GM12878 (cell line): ENCODE measurements around the gene STOML2. TPM values are rescaled to one million over a fixed set of nuclear protein-coding genes. Genes with fewer than 3 reads are reported as not detected.

Experiments used
- ATF2 ChIP-seq: IDR thresholded peaks from 2 replicates; pipeline ENCODE4 v1.6.1; 2012; ENCODE audit warnings: low read length, inconsistent platforms
- ATF7 ChIP-seq: fragments of 450-650 bp; IDR thresholded peaks from 2 replicates; pipeline ENCODE4 v1.6.1; 2016; ENCODE audit warnings: low read depth, mild to moderate bottlenecking
- DPF2 ChIP-seq: fragments of 450-650 bp; IDR thresholded peaks from 2 replicates; pipeline ENCODE4 v1.6.1; 2017; ENCODE audit warnings: mild to moderate bottlenecking
- E2F8 ChIP-seq: fragments of 450-650 bp; IDR thresholded peaks from 2 replicates; pipeline ENCODE4 v1.6.1; 2018; ENCODE audit warnings: mild to moderate bottlenecking, low read depth, moderate library complexity; ENCODE audit not compliant: partially characterized antibody
- EZH2 ChIP-seq: IDR thresholded peaks from 2 replicates; pipeline ENCODE4 v1.6.1; 2012; ENCODE audit warnings: low read depth, mild to moderate bottlenecking, control low read depth, inconsistent platforms, low read length, borderline replicate concordance; ENCODE audit not compliant: control insufficient read depth
- GATAD2B ChIP-seq: fragments of 450-650 bp; conservative IDR thresholded peaks from 2 replicates; pipeline ENCODE4 v1.6.1; 2017; ENCODE audit warnings: low read depth, mild to moderate bottlenecking, moderate library complexity
- HCFC1 ChIP-seq: fragments of 150-350 bp; IDR thresholded peaks from 2 replicates; pipeline ENCODE4 v1.6.1; 2014; ENCODE audit warnings: low read length
- NFYA ChIP-seq: IDR thresholded peaks from 2 replicates; pipeline ENCODE4 v1.6.1; 2011; ENCODE audit warnings: low read depth, mild to moderate bottlenecking, low read length, improper control_type of control experiment, borderline replicate concordance
- NR2C1 ChIP-seq: fragments of 450-650 bp; IDR thresholded peaks from 2 replicates; pipeline ENCODE4 v1.6.1; 2017; ENCODE audit warnings: antibody characterized with exemption, mild to moderate bottlenecking, moderate library complexity
- NR2F1 ChIP-seq: fragments of 450-650 bp; conservative IDR thresholded peaks from 2 replicates; pipeline ENCODE4 v1.6.1; 2017; ENCODE audit warnings: mild to moderate bottlenecking
- PAX5 ChIP-seq: IDR thresholded peaks from 2 replicates; pipeline ENCODE4 v1.6.1; 2011; ENCODE audit warnings: low read depth, low read length, borderline replicate concordance
- POLR2A ChIP-seq: IDR thresholded peaks from 2 replicates; pipeline ENCODE4 v1.6.1; 2011; ENCODE audit warnings: low read depth, mild to moderate bottlenecking, low read length
- SIN3A ChIP-seq: IDR thresholded peaks from 2 replicates; pipeline ENCODE4 v1.6.1; 2012; ENCODE audit warnings: low read depth, low read length, improper control_type of control experiment
- ZBED1 ChIP-seq: IDR thresholded peaks from 2 replicates; pipeline ENCODE4 v1.6.1; 2016; ENCODE audit warnings: borderline replicate concordance
- ZNF207 ChIP-seq: fragments of 450-650 bp; IDR thresholded peaks from 2 replicates; pipeline ENCODE4 v1.6.1; 2014; ENCODE audit warnings: antibody characterized with exemption, mild to moderate bottlenecking, borderline replicate concordance
- ZNF24 ChIP-seq: fragments of 450-650 bp; IDR thresholded peaks from 2 replicates; pipeline ENCODE4 v1.6.1; 2017; ENCODE audit warnings: antibody characterized with exemption, mild to moderate bottlenecking
- ZNF592 ChIP-seq: fragments of 450-650 bp; IDR thresholded peaks from 2 replicates; pipeline ENCODE4 v1.6.1; 2017; ENCODE audit warnings: mild to moderate bottlenecking, moderate library complexity
- polyA plus RNA-seq, 11 experiments: library from polyadenylated mRNA; depleted of rRNA in 4 of 11; unstranded in 6 of 11; stranded (reverse) in 5 of 11; fragments of >200 nt; fragmentation: Nextera tagmentation in 4 of 11; fragmentation: Illumina TruSeq in 1 of 11; extraction: Ambion mirVana in 4 of 11; extraction: Trizol in 1 of 11; gene quantifications; 1 replicate in 1 of 11; 2 replicates in 10 of 11; pipeline versions ENCODE4 v1.2.1 to v1.2.3, GENCODE V29; 2011 to 2016; ENCODE audit warnings: inconsistent platforms in 2 of 11, missing spikeins in 2 of 11, low read depth in 1 of 11
- total RNA-seq, 4 experiments: library from RNA; depleted of rRNA in 3 of 4; stranded (reverse); fragments of >200 nt in 3 of 4; fragmentation: Illumina TruSeq in 1 of 4; extraction: Trizol in 1 of 4; gene quantifications; 2 replicates each; pipeline versions ENCODE4 v1.2.1 to v1.2.3, GENCODE V29; 2013 to 2021
- TF ChIP-seq, protein P1 (sequence below): fragments of 450-650 bp; IDR thresholded peaks from 2 replicates; pipeline ENCODE4 v1.6.1; 2018; ENCODE audit warnings: borderline replicate concordance, mild to moderate bottlenecking; ENCODE audit not compliant: partially characterized antibody

Gene STOML2
- total and polyA plus RNA-seq, 10 of the 15 experiments (the other 5 are each of a cell fraction or from before 2014, with no cell fraction given): 112 to 284 (median 207) TPM

DNA sequence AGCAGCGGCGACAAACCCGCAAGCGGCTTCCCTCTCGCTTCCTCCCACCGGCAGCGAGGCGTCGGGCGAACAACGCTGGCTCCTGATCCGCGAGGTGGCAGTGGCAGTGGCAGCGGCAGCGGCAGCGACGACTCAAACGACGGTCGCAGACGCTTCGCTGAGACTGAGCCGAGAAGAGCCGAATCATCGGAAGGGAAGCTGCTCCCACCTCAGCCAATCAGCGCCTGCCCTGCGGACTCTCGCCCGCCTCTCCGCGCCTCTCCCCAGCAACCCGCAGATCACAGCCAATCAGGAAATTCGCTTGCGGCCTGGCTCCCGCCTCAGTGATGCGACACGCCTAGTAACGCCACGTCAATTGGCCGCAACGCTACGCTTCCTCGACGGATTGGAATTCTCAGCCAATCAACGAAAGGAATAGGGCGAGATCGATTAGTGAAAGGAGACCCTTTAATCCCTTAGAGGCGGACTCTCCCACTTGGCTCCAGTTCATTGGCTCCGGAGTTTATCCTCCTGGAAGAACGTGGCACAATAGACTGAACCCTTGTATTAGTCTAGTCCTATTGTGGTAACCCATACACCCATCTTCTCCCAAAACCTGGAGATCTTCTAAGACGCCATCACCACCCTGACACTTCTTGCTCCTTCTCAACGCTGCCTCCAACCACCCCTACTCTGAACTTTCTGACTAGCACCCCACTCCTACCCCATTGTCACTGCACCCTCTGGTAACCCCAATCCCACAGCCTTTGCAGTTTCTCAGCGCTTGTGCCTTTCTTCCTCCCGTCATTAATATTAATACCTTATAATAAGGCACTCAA lies 30.3 kb downstream of the STOML2 start, which contains the start of gene VCP (continued):
- TF ChIP-seq E2F8: no peak
- TF ChIP-seq ZBED1: no peak; the same call in 1 of the 2 replicates
- peak; percentile 72; the same call in 1 of the 2 replicates for TF ChIP-seq NFYA
- no peak for TF ChIP-seq ZNF592
- TF ChIP-seq PAX5: no peak
- TF ChIP-seq ATF2: no peak
- TF ChIP-seq NR2F1: no peak
- TF ChIP-seq DPF2: no peak; the same call in 1 of the 2 replicates
- TF ChIP-seq ZNF207: no peak
- TF ChIP-seq NR2C1: no peak
- no peak for TF ChIP-seq GATAD2B
- TF ChIP-seq SIN3A: peak; percentile 59; the same call in 1 of the 2 replicates
- peak; percentile 48 for TF ChIP-seq ATF7
- TF ChIP-seq, protein P1, sequence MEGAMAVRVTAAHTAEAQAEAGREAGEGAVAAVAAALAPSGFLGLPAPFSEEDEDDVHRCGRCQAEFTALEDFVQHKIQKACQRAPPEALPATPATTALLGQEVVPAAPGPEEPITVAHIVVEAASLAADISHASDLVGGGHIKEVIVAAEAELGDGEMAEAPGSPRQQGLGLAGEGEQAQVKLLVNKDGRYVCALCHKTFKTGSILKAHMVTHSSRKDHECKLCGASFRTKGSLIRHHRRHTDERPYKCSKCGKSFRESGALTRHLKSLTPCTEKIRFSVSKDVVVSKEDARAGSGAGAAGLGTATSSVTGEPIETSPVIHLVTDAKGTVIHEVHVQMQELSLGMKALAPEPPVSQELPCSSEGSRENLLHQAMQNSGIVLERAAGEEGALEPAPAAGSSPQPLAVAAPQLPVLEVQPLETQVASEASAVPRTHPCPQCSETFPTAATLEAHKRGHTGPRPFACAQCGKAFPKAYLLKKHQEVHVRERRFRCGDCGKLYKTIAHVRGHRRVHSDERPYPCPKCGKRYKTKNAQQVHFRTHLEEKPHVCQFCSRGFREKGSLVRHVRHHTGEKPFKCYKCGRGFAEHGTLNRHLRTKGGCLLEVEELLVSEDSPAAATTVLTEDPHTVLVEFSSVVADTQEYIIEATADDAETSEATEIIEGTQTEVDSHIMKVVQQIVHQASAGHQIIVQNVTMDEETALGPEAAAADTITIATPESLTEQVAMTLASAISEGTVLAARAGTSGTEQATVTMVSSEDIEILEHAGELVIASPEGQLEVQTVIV: no peak
- no peak for TF ChIP-seq HCFC1
- TF ChIP-seq ZNF24: no peak
- peak; percentile 98 for TF ChIP-seq POLR2A
- no peak for TF ChIP-seq EZH2
